NCI-H2171 treated with DMSO at 0.1 percent for 48 hours (cell line): ENCODE results near the gene CTNNB1.

Source experiments
- DNase-seq: peaks from one replicate; lab custom pipeline; 2025; lab: John Stamatoyannopoulos, UW

CTNNB1 gene

DNA sequence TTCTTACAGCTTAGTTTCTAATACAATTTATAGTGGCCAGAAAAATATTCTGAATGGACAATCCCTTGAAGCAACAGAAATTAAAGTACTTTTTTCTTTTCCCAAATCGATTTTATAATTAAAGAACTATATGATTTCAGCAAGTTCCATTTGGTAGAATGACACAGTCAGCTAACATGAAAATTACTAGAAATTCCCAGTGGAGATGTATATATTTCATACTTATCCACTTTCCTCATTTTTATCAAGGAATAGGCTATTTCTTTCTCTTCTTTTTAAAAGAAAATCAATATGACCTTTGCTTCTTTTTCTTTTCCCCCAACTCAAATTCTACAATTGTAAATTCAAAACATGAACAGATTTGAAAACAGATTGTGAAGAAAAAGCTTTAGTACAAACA, 6.4 kb upstream of the CTNNB1 start:
- no peak for DNase-seq

DNA sequence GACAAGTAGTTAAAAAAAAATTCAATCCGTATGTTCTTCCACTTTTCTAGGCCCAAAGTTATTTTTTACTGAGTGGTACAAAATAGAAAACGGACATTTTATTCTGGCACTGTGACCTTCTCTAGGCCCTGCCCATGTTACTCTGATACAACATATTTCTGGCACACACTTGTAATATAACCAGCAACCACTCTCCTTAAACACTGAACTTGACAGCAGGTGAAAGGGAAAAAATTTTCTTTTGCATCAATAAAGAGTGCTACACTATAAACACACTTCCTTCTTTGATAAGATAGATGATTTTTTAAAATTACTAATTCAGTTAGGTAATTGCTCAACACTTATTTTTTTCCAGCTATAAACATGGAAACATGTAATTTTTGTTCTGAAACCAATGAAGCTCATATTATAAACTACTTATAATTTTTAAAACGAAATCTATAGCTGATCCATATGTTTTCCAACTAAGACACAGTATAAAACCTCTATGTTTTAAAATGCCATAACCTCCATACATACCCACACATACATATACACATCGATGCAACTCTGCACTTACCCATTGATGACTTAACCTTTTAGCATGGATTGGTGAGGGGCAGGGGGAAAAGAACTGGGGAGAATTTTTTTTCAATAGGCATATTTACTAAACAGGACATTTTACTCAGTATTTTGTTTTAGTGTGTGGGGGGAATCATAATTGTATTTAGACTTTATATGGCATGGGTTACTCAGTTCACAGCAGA, 5.3 kb upstream of the CTNNB1 start:
- no peak for DNase-seq

DNA sequence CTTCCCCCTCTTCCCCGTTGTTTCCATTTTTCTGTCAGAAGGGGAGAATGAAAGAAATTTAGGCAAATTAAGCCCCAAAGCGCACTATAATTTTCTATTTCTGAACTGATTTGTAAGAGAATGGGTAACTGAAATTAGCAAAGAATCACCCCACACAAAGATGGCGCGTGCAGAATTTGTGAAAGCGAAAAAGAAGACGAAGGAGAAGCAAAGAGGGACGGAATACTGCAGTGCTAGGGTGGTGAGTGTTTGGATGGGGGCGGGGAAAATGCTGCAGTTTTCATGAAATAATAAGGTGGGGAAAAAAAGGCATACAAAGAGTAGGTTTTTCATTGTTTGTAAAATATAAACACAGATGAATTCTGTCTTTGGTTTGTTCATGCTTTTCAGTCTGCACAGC, 4.6 kb upstream of the CTNNB1 start:
- DNase-seq, result no peak

DNA sequence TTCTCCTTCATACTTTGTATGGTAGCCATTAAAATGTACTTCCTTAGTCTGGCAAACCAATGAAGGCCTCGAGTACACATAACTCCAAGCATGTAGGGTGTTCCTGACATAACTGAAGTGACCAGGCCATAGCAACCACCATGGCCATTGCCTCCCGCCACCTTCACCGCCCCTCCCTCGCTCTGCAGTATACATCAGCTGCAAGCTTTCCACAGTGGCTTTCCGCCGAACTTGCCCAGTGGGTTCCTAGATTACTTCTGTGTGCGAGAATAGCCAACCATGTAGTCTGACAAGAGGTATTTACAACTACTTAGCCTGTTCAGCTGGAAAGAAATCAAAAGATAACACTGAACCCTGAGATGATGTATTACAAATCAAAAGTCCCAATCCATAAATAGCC, 3.4 kb upstream of the CTNNB1 start:
- no peak for DNase-seq

DNA sequence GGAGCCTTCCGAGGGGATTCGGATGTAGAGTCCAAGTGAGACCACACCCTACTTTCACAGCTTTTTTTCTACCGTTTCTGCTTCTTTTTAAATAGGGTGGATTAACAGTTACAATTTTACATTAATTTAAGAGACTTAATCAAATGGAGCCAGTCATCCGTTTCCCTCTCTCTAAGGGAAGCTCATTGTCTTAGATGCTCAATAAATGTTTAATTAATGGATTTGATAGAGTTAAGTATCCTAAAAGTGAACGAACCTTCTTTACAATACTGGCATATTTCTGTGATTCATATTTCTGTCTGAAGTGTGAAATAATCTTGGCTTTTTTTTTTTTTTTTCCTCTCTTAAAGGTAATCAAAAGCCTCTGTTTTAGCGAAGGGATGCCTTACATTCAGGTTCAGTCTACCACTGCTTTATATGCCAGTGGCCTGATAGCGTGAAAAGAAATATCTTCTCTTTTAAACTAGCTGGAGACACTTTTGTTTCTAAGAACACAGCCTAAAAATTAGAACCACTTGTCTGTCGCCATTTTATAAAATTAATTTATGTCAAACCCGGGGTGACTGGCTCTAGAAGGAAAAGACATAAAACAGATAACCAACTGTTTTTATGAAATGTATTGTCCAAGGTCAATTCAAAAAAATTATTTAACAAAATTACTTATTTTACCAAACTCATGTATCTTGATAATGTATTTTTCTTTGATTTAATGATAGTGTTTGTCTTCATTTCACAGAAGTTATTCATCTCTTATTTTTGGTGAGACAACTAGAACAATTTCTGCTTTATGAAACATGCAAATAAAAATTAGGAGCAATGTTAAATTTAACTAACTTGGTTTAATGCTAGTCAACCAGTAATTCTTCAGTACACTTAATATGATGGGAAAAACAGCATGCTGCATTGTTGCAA, 2.5 kb upstream of the CTNNB1 start:
- no peak for DNase-seq

DNA sequence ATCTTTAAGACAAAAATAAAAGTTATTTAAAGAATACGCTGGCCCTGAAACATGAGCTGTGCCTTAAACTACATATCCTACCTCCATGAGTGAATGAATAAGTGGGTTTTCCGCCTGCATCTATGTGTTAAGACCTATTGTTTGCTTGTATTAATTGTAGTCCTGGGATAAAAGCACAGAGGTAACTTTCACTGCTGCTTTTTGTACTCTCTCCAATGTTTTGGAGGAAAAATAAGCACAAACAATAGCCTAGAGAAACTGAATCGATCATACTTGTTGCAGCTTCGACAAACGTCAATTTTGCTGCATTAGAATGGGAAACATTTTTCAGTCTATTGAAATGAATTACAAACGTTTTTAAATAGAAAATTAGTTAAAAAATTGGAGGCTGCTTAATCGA, 1.3 kb upstream of the CTNNB1 start:
- no peak for DNase-seq

DNA sequence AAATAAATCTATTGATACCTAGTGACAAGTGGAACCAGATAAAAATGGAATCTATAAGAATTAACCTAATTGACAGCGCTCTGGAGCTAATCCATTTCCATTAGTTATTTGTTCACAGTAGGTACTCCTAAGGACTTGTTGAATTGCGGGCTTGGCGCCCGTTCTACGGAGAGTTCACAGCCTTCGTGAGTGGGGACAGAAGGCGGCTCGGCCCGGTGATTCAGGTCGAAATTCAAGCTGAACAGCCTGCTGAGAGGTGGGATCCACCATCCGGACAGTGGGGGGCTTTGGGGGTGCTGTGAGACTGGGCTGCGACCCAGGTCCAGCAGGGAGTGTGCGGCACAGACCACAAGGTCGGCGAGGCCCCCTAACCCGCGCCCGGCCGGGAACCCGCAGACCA, 779 bp upstream of the CTNNB1 start:
- DNase-seq, result no peak

DNA sequence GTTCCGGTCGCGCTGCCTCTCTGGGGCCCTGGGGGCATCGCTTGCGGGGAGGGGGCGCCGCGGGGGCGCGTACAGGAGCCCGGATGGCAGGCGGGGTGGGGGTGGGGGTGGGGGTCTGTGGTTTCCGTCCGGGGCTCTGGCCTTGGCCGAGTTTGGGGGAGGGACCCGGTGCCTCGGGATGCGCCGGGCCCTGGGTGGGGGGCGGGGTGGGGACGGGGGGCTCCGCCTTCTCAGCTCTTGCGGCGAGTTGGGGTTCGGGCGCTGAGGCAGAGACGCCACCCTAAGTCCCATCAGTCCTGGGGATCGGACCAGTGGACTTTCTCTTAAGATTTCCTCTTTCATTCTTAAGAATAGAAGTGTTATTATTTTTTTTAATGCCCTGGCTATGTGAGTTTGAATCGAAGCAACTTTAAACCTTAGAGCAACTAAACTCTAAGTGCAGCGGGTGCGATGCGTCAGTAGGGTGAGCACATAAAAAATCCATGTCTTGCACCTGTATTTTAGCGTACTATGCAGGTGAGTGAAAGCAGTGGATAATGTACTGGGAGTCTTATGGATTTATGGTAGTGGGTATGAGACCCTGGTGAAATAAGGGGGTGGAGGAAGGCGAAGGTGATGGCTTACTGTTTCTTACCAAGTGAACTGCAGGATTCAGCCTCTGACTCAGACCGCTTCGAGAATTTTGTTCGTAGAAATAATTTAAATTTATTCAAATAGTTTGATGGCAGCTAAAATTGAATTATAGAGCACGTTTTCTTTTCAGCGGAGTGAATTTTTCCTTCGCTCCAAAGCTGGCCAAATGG, 762 bp downstream of the CTNNB1 start:
- DNase-seq, result peak; percentile 11

DNA sequence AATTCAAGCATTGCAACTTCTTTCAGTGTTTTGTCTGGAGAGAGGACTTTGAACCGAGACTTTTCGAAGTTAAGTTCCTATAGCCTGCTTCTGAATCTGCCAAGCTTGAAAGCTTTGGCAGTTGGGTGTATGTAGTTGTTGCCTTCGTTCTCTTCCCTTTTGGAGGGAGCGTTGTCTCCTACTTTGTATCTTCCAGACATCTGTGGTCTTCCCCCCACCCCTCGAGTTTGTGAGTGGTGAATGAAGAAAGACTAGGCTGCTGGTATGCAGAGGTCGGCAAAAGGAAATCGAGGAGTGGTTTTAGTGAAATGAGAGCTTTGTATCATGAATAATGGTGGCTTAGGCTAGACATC, 1.3 kb downstream of the CTNNB1 start:
- DNase-seq, result no peak

DNA sequence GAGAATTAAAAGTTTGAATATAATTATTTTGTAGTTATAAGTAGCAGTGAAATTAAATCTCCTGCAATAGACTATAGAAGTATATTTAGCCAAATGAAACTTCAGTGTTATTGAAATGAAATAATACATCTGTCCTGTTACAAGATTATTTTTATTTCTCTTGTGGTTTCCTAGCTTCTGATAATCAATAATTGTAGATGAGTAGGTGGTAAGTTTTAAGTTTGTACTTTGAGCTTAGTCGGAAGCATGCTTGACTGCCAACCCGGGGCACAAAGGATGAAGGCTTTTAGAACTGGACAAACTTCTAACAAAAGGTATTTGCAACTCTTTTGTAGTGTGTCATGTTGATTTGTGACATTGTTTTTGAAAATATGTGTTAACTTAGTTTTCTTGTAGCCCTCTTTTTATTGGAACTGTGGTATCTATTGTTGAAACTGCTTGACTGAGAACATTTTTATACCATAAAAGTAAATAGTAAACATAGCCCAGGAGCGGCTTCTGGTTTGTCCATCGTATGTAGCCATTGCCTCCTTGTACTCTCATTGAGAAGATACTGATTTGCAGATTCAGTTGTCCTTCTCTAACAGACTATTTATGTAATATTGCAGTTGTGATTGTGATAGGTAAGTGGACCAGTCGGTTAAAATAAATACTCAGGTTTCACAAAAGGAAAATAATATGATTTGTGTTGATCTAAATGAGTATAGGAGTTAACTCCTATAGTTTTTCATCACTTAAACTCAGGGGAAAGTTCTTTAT, 2.9 kb downstream of the CTNNB1 start:
- no peak for DNase-seq

DNA sequence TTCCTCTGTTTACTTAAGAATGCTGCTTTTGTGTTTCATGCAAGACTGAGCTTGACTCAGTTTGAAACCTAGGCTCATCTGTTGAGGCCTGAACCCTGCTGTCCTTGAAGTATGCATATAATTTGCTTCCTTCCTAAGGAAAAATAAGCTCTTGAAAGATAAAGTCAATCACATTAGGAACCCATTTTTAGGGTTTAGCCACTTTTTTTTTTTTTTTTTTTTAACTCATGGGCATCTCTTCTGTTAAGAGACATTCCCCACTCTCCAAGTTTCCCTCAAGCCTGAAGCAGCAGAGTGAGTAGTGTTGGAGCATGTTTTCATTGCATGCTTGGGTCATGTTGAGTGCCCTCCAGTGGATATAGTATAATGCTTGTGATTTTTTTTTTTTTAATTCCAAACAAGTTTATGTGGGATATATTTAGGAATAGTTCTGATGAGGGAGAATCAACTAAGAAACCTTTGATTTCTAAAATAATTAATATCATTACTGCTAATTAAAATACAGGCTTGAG, 3.6 kb downstream of the CTNNB1 start:
- DNase-seq, result peak; percentile 27

DNA sequence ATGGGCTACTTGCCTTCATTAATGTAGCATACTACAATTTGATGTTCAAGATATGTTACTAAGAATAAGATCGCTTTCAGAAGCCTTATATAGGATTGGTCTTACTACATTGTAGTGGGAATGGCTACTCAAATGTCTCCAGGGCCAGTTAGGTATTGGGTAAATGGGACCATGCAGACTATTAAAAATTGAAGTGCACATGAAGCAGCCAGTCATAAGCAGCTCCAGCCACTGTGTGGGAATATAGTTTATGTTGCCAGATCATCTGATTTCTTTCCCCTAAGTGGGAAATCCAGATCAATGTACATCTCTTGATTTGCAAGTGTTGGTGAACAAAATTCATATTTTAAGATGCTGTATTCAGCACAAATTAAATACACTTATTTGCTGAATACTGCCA, 5.1 kb downstream of the CTNNB1 start:
- no peak for DNase-seq

DNA sequence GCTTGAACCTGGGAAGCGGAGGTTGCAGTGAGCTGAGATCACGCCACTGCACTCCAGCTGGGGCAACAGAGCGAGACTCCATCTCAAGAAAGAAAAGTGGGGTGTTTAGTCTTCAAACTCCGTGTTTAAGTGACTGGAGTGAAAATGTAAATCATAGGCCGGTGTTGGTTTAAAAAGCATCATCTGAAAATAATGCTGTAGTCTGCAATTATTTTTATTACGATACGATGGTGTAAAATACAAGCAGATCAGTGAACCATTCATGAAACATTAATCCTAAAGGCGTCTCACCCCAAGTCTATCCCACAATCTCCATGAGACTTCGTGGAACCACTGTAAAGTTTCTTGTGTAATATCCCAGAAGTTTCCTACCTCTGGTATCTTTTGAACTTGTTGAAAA, 6.3 kb downstream of the CTNNB1 start:
- DNase-seq, result no peak

DNA sequence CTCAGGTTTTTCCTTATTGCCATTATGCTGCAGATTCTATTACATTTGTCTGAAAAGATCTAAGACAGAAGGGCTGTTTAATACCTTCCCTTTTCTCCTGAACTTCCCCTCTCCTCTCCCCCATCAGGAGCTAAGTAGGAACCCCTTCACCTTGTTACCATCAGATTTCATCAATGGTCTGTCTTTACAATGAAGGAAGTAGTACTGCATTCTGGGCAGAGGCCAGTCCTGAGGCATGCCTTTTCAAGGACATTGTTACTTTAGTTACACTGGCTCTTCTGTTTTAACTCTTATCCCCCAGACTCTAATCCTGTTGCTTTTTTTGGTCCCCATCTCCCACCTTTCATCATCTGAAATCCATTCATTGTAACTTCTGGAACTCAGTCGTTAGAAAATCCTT, 8.1 kb downstream of the CTNNB1 start:
- DNase-seq, result no peak

DNA sequence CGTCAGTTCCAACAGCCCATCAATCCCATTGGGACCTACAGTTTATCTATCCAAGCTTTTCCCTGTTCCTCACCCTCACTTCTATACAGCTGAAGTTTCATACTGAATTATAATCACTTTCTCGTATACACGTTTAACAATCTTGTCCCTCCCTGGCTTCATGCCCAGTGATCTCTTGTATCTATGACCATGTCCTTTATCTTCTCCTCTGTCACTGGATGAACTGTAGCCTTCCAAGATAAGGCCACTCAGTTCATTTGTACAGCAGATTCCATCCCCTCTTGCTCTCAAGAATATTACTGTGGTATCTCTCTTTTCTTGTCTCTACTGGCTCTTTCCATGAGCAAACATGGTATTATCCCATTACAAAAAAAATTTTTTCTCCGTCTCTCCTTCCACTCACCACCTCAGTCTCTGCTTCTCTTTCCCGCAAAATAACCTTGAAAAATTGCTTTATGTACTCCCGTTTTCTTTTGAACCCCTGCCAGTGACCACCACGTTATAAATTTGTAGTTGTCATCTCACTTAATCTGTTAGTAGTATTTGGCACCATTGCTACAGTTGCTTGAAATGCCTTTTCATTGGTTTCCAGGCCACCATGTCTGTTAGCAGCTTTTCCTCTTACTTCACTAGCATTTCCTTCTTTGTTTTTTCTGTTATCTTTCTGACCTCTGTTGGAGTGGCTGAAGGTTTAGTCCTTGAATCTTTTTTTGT, 9.4 kb downstream of the CTNNB1 start:
- DNase-seq, result no peak

DNA sequence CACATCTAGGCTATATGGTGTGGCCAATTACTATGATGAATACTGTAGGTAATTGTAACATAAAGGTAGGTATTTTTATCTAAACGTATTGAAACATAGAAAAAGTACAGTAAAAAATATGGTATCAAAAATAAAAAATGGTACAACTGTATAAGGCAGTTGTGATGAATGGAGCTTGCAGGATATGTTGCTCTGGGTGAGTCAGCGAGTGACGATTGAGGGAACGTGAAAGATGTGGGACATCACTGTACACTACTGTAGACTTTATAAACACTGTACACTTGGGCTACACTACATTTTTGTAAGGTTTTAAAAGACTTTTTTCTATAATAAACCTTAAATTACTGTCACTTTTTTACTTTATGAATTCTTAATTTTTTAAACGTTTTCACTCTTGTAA, 10.3 kb downstream of the CTNNB1 start:
- DNase-seq, result no peak

DNA sequence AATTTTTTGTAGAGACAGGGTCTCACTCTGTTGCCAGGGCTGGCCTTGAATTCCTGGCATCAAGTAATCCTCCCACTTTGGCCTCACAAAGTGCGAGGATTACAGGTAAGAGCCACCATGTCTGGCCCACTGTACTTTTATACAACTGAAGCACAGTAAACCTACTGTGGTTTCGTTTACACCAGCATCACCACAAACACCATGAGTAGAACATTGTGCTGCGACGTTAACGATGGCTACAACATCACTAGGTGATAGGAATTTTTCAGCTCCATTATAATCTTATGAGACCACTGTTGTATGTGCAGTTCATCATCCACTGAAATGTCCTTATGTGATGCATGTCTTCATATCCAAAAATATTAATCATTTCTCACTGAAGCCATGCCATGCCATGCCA, 11.7 kb downstream of the CTNNB1 start:
- no peak for DNase-seq

DNA sequence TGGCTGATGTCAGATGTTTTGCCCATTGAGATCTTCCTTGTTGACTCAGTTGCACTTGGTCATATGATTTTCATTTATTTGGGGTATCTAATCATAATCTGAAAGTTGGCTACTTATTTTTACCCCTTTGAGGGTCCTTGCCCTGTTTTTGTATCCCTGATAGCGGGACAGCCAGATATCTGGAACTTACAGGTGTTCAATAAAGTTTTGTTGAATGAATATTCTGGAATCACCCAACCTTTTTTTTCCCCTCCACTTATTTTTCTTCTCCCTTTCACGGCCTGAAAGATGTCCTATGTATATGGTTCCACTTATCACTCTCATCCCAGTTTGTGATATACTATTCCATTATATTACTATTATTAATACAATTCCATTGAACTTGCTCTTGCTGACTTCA, 12.8 kb downstream of the CTNNB1 start:
- DNase-seq, result no peak

DNA sequence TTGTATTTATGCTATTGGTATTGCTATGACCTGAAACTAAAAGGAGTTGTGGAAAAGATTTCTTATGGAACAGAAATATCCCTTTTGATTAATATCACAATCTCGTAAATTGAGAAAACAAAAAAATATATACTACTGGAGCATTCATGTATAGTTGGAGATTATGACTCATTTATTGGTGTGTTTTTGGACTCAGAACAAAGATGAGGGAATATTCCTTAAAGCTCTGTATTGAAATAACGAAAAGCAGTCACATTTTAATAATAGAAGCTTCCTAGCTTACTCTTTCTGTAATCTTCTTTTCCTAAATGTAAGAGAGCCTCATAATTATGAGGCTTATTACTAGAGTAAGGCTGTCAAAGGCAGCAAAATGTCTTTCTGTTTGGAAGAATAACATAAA, 14.3 kb downstream of the CTNNB1 start:
- DNase-seq, result no peak

DNA sequence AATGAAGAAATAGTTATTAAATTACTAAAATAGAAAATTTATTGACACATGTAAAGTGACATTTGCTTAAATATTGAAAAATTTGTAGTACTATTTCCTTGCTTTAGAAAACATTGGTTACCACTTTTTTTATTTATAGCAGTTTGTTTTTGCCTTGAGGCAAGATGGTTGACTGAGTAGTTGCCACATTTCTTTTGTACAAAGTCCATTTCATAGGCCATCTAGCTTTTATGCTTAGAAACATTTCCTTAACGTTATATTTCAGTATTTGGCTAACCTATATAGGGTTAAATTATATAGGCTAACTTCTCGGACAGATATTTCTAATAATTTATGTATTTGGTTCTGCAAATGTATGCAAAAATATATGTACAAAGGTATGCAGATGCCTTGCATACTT, 17.1 kb downstream of the CTNNB1 start:
- DNase-seq, result no peak

DNA sequence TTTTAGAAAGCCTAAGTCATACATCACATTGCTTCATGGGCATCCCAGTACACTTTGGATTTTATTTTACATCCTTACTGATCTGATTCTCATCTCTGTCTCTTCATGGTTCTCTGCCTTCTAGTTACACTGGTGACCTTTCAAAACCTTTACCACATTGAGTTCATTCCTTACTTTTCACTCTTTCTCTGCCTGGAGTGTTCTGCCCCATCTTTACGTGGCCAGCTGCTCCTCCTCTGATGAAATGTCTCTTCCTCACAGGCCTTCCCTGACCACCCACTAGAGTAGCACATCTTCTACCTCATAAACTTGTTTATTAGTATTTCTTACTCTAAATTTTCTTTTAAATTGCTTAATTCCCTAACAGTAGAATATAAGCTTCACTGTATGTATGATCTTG, 17.7 kb downstream of the CTNNB1 start:
- DNase-seq, result no peak
